Measurements from ENCODE around the gene REV1. TPM values are rescaled to one million over a fixed set of nuclear protein-coding genes. Genes with fewer than 3 reads are reported as not detected.

The REV1 gene
- total RNA-seq, 4 donors from 2014 or later = 37.3 to 71.0 (median 48.5) TPM

DNA sequence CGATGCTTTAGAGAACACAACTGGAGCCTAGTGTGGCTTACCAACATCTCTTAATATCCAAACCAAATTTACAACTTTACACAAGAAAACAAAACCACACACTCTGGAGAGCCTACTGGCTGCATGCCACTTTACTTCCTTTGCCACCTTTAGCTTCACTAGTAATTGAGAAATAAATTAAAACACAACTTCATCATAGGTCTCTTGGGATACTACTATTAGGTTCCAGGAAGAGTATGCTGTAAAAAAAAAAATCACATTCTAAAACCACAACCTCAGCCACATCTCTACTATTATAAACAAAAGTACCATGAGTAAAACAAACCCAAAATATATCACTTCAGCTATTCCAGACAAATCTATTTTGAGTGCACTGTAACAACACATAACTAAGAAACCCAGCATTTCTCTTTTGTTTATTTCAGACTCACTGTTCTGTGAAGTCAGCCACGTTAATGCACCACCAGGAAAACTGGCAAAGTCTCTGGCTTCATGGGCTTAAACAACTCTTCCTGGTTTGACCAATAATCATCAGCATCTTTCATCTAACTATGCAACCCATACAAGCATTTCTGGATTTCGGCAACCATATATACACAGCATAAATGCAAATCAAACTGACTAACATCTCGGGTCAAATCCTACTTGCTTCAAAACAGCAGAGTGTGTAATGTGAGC, 59.1 kb downstream of the REV1 start:
- TF ChIP-seq, protein P1, sequence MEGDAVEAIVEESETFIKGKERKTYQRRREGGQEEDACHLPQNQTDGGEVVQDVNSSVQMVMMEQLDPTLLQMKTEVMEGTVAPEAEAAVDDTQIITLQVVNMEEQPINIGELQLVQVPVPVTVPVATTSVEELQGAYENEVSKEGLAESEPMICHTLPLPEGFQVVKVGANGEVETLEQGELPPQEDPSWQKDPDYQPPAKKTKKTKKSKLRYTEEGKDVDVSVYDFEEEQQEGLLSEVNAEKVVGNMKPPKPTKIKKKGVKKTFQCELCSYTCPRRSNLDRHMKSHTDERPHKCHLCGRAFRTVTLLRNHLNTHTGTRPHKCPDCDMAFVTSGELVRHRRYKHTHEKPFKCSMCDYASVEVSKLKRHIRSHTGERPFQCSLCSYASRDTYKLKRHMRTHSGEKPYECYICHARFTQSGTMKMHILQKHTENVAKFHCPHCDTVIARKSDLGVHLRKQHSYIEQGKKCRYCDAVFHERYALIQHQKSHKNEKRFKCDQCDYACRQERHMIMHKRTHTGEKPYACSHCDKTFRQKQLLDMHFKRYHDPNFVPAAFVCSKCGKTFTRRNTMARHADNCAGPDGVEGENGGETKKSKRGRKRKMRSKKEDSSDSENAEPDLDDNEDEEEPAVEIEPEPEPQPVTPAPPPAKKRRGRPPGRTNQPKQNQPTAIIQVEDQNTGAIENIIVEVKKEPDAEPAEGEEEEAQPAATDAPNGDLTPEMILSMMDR (IDR thresholded peaks at IDR 0.05) = no peak
- no peak for TF ChIP-seq POLR2A (IDR thresholded peaks at IDR 0.05)
- WGBS, 2 donors = 67 to 68% methylated on average over 4 of the region's 4 CpGs
- intact Hi-C loops (cut with DNase I; ENCODE audit: low total_unique reads) = no loop called here
- no peak for DNase-seq (ENCODE audit: low spot score in 2 of 2)
- H3K4me3 ChIP-seq (ENCODE audit: low read depth, poor library complexity, severe bottlenecking) = no peak overlapping the region

DNA sequence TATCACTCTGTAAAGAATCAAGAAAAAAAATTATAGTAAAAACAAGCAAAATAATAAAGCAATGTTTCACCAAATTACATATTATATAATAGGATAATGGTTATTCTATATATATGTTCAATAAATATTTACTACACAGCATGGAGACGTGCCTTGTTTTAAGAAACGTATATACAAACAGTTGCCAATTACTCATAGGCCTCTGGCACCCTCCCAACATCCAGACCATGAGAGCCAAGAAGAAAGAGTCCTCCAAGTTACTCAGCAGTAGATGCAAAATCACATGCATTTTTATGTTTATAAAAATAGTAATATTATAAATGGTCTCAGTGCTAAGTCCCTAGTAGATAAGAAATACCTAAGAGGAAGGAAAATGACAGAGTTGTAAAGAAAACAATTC, 64.8 kb downstream of the REV1 start:
- WGBS, 2 donors = 32 to 38% methylated on average over 2 of the region's 2 CpGs
- intact Hi-C loops (cut with DNase I; ENCODE audit: low total_unique reads) = no loop called here

DNA sequence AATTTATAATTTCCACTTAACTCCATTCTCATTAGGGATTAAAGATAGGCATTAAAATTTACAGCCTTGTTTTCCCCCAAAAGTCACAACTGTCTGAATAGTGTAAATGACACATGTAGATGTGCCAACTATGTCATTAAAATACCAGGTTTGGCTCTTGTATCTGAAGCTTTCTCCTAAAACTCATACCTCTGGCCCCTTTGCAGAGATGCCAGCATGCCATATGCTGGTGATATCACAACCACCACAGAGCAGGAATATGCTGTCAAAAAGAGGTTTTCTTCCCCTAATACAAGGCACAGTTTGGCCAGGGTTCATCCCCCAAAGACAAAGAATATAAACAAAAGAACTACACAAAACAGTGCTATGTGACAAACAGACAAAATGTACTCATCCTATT, 65.4 kb downstream of the REV1 start:
- no peak for TF ChIP-seq POLR2A (IDR thresholded peaks at IDR 0.05)
- no peak overlapping the region for H3K4me3 ChIP-seq (ENCODE audit: low read depth, poor library complexity, severe bottlenecking)
- intact Hi-C loops (cut with DNase I; ENCODE audit: low total_unique reads) = no loop called here
- no peak for DNase-seq (ENCODE audit: low spot score in 2 of 2)

More for the DNA sequence above, 64.8 kb downstream of the REV1 start:
- no peak overlapping the region for H3K4me3 ChIP-seq (ENCODE audit: low read depth, poor library complexity, severe bottlenecking)
- TF ChIP-seq, protein P1 (IDR thresholded peaks at IDR 0.05) = no peak
- no peak for TF ChIP-seq POLR2A (IDR thresholded peaks at IDR 0.05)
- DNase-seq (ENCODE audit: low spot score in 2 of 2) = no peak

DNA sequence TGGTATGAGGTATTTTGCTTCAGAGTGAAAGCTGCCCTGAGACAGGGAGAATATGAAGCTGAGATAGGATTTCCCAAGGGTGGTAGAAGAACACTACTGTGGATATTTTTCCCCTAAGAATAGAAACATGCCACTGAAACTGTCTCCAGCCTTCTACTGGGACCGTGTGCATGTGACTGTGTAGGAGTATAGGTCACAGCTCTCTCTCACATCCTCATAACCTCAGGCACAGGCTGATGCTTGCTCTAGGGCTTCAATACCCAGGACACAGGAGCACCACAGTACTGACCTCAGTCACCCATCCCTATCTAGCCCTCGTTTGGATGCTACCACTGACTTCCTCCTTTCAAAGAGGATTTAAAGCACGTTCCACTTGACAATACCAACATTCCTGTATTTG, 67.2 kb downstream of the REV1 start:
- 66 to 68% methylated on average over 3 of the region's 3 CpGs for WGBS, 2 donors
- DNase-seq (ENCODE audit: low spot score in 2 of 2) = no peak
- TF ChIP-seq, protein P1 (IDR thresholded peaks at IDR 0.05) = no peak
- TF ChIP-seq POLR2A (IDR thresholded peaks at IDR 0.05) = no peak
- intact Hi-C loops (cut with DNase I; ENCODE audit: low total_unique reads) = no loop called here
- no peak overlapping the region for H3K4me3 ChIP-seq (ENCODE audit: low read depth, poor library complexity, severe bottlenecking)

DNA sequence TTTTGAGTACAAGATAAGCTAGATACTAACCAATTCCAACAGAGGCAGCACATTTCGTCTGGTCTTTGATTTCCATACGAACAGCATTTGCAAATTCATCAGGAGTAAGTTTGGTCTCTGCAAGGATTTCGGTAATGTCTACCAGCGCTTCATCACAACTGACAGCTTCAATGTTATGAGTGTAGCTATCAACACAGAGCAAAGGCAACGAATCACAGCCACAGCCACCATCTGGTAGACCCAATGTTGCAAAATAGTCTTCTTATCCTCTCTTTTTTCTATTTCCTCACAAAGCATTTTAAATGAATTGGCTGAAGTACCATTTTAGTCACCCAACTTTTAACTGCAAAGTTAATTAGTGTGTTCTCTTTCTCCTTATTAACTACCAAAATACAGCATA, 68.3 kb downstream of the REV1 start:
- intact Hi-C loops (cut with DNase I; ENCODE audit: low total_unique reads) = loop anchor here (2.0 kb wide), 1 partner anchor 13 kb away; no protein-coding TSS in a partner anchor
- DNase-seq (ENCODE audit: low spot score in 2 of 2) = no peak
- no peak overlapping the region for H3K4me3 ChIP-seq (ENCODE audit: low read depth, poor library complexity, severe bottlenecking)
- TF ChIP-seq, protein P1 (IDR thresholded peaks at IDR 0.05) = no peak
- TF ChIP-seq POLR2A (IDR thresholded peaks at IDR 0.05) = no peak
- WGBS, 2 donors = 86 to 92% methylated on average over 5 of the region's 5 CpGs

DNA sequence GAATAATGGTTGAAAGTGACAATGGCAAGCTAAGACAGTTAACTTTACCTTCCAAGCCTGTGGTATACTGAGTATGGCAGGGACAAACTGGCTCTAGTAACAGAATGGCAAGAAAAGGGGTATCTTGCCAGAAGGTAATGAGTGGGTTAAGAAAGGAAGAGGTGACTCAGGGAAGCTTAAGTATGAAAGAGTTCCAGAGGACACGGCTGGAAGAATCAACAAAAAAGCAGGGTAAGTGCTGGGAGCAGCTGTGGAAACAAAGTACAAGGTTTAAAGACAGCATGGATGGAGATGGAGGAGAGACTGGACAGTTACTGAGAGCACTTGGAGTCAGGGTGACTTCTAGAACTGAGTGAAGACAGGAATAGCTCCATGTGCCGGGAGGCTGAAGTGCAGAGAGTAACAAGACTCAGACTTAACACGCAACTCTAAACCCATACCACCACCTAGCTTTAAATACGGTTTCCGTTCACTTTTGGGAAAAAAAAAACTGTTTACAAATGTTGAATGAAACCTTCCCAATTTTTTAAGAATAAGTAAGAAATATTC, 69.0 kb downstream of the REV1 start:
- TF ChIP-seq POLR2A (IDR thresholded peaks at IDR 0.05) = no peak
- TF ChIP-seq, protein P1 (IDR thresholded peaks at IDR 0.05) = no peak
- WGBS, 2 donors = 80 to 87% methylated on average over 5 of the region's 5 CpGs
- DNase-seq (ENCODE audit: low spot score in 2 of 2) = no peak
- intact Hi-C loops (cut with DNase I; ENCODE audit: low total_unique reads) = loop anchor here (2.0 kb wide), 1 partner anchor 14 kb away; no protein-coding TSS in a partner anchor
- H3K4me3 ChIP-seq (ENCODE audit: low read depth, poor library complexity, severe bottlenecking) = no peak overlapping the region
